GM23248 (cell line): Measurements from ENCODE around the gene CDC25A.

Source experiments
- EZH2 ChIP-seq: fragments of 200-600 bp; sonication (generic); IDR thresholded peaks from 2 replicates; pipeline ENCODE4 v1.6.1; 2018; ENCODE audit warnings: antibody characterized with exemption, mild to moderate bottlenecking; ENCODE audit not compliant: insufficient read depth, poor library complexity, severe bottlenecking
- EZH2phosphoT487 ChIP-seq: fragments of 200-600 bp; sonication (generic); IDR thresholded peaks from 2 replicates; pipeline ENCODE4 v1.6.1; 2018; ENCODE audit warnings: antibody characterized with exemption, moderate library complexity, mild to moderate bottlenecking, low read depth; ENCODE audit not compliant: insufficient read depth

GRCh38 chr3:48120223-48120622 lies 68.0 kb downstream of the CDC25A start:
- TF ChIP-seq EZH2phosphoT487: no peak
- no peak for TF ChIP-seq EZH2
